ENCODE results near the gene IQSEC1.

- TF ChIP-seq CTCF (conservative IDR thresholded peaks at IDR 0.05; ENCODE audit: low read depth in 2 of 2) (no peak), JUNB (IDR thresholded peaks at IDR 0.05; ENCODE audit: unreplicated experiment) (no peak), POLR2AphosphoS5 (IDR thresholded peaks at IDR 0.05; ENCODE audit: low read depth) (no peak)
These were observed 69.6 kb downstream of the IQSEC1 start for GRCh38 chr3:13003608-13004007.
